Measurements from ENCODE around the gene KRT75.

KRT75 gene

DNA sequence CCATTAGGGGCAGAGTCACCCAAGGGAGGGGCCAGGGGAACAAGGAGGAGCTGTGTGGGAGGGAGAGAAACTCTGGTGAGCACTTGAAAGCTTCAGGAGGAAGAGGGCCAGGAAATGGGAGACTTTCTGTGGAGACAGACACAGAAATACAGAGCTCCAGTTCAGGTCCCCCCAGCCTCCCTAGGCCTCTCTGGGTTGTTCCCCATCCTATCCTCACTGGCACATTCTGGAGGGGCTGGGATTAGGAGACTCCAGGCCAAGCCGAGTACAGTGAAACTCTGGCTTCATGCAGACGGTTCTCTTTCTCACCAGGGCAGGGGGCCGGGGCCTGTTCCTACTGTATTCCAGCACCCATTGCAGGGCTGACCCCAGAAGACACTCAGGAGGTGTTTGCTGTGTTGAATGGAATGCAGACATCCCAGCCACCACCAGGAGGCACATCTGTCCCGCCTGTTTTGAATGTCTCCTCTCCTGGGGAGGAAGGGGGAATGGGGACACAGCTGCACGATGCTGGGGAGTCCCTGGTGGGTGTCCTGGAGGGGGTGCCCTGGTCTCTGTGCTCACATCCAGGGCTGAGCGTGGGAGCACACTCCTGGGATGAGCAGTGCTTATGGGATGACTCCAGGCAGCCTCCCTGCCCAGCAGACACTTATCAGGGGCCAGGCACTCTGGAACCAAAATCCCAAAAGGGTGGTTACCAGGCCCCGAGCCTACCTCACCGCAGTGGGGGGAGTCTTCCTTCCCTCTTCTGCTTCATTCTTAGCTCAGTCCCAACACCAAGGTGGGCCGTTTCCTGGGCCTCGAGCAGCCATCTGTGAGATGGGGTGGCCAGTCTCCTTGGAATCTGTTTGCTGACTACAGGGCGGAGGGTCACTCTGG lies 43.2 kb downstream of the KRT75 start:
- Histone ChIP-seq H4K20me1 (no peaks in the 10 kb centered on the region), H3K27me3 (no peaks in the 10 kb centered on the region), H3K27ac (no peak overlapping the region; a peak in 1 of 22 replicates), H3K9me3 (replicated peaks in 1 of 11) (no peaks in the 10 kb centered on the region), H3K4me1 (peaks cover 0 to 21% (median 15%) of the 10 kb centered on the region in 10 experiments; a peak in 17 of 20 replicates), H3K4me2 (peak overlapping the region in 8 of 11 experiments; percentile 7 to 51 (median 32); a peak in 13 of 22 replicates), H3K4me3 (no peak overlapping the region), H3K36me3 (no peaks in the 10 kb centered on the region), H3K9ac (no peak overlapping the region)
- TF ChIP-seq Cebpa-rat (IDR thresholded peaks at IDR 0.05) = no peak

DNA sequence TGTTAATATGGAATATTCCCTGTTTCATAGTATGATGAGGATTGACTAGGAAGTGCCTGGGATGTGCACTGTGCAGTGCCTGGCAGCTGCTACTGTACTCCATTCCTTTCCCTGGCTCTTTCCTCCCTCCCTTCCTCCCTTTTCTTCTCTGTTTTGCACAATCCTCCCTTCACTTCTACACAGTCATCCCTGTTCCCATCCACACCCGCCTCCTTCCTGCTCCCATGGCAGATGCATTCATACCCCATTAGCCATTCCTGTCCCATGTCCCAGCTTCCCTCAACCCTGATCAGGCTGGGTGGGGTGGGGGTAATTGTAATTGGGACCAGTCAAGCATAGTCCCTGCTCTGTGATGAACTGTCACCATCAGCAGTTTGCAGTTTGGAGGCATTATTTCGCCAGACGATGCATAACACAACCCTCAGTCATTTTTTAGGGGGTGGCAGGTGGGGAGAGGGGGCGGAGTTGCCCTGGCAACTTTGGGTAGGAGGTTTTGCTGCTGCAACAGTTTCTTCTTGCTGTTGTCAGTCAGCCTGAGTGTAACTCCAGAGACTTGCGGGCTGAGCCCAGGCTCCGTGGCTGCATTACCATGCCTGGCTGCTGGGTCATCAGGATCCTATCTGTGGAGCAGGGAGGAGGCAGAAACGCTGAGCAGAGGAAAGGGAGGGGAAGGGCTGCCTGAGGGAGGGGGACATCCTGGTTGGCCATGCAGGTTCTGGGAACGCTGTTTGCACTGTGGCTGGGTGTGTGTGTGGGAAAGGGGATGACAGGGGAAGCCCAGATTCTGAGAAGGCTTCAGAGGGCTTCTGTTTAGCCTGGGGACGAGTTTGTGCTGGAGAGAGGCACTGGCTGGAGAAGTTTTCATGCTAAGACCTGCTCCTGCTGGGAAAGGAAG lies 44.6 kb downstream of the KRT75 start:
- Histone ChIP-seq H3K9ac (no peak overlapping the region), H3K4me2 (no peak overlapping the region), H3K4me1 (peaks cover 0 to 21% (median 15%) of the 10 kb centered on the region in 10 experiments; a peak in 17 of 20 replicates), H3K36me3 (no peaks in the 10 kb centered on the region), H4K20me1 (no peaks in the 10 kb centered on the region), H3K27ac (no peak overlapping the region), H3K4me3 (no peak overlapping the region), H3K27me3 (no peaks in the 10 kb centered on the region), H3K9me3 (replicated peaks in 1 of 11) (no peaks in the 10 kb centered on the region)
- no peak for TF ChIP-seq Cebpa-rat (IDR thresholded peaks at IDR 0.05)

DNA sequence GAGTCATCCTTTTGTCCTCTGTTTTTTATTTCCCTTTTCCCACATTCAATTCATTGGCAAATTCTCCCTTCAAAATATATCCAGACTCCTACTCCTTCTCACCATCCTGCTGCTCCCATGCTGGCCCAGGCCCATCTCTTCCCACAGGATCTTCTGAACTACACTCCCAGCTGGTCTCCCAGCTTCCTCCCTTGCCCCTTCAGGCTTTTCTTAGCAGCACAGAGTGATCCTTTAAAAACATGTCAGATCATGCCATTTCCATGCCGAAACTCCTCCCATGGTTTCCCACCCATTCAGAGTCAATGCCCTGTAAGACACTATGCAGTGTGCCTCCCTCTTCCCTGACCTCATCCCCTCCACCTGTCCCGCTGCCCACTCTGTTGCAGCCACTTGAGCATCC lies 46.3 kb downstream of the KRT75 start:
- H3K4me2 ChIP-seq = no peak overlapping the region
- no peaks in the 10 kb centered on the region for H3K9me3 ChIP-seq (replicated peaks in 1 of 11)
- peaks cover 0 to 25% (median 15%) of the 10 kb centered on the region in 10 experiments; a peak in 17 of 20 replicates for H3K4me1 ChIP-seq
- no peaks in the 10 kb centered on the region for H4K20me1 ChIP-seq
- no peak overlapping the region for H3K27ac ChIP-seq
- H3K4me3 ChIP-seq = no peak overlapping the region
- no peaks in the 10 kb centered on the region for H3K36me3 ChIP-seq
- H3K9ac ChIP-seq = no peak overlapping the region
- no peak for TF ChIP-seq Cebpa-rat (IDR thresholded peaks at IDR 0.05)
- H3K27me3 ChIP-seq = no peaks in the 10 kb centered on the region

DNA sequence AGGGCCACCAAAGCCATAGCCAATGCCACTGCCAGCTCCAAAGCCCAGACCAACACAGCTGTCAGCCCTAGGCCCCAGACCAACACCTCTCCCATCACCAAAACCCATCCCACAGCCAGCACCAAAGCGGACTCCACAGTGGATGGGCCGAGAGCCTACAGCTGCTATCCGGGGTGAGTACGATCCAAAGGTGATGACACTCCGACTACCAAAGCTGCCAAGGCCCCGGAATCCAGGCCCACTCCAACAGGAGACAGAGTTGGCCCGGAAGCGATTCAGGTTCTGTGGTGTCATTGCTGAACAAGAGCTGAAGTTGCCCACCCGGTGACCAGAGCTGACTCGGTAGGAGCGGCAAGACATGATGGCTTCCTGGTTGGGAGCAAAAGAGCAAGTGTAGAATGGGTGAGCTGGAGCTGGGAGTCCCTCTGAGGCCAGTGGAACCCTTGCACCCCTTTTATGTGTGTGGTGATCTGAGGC lies 48.9 kb downstream of the KRT75 start, which contains the start of gene KRT84:
TSS of gene KRT84 (minus strand) at position 427 of the 477 bp plus-strand sequence. CDS start at position 360, 67 bp downstream.
- H3K9ac ChIP-seq = no peak within 1 kb of the TSS
- no peaks in the 10 kb centered on the region for H3K27me3 ChIP-seq
- H3K9me3 ChIP-seq (replicated peaks in 1 of 11) = no peaks in the 10 kb centered on the region
- TF ChIP-seq Cebpa-rat (IDR thresholded peaks at IDR 0.05) = no peak
- H3K4me3 ChIP-seq = no peak within 1 kb of the TSS
- peaks cover 0 to 13% (median 0%) of the 10 kb centered on the region in 10 experiments; a peak in 2 of 20 replicates for H3K4me1 ChIP-seq
- no peak within 1 kb of the TSS for H3K4me2 ChIP-seq
- no peak within 1 kb of the TSS for H3K27ac ChIP-seq
- H4K20me1 ChIP-seq = no peaks in the 10 kb centered on the region
- no peaks in the 10 kb centered on the region for H3K36me3 ChIP-seq

DNA sequence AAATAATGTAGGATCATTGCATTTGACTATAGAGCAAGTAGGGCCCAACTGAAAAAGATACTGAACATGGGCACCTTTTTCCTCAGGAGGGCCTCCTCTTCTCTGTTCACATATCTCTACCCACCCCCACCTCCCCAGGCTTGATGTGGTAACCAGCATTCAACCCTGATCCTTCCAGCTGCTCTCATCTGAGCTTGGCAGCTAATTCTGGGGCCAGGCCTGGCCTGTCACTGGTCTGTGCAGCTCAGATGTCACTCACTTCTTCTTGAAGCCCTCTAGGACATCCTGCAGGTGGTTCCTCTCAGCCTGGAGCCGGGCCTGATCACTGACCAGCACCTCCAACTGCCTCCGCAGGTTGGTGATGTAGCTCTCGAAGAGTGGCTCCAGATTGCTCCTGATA lies 50.8 kb downstream of the KRT75 start:
- H3K27me3 ChIP-seq = no peaks in the 10 kb centered on the region
- no peak for TF ChIP-seq Cebpa-rat (IDR thresholded peaks at IDR 0.05)
- H3K9me3 ChIP-seq (replicated peaks in 1 of 11) = no peaks in the 10 kb centered on the region
- no peak overlapping the region for H3K4me3 ChIP-seq
- no peak overlapping the region for H3K9ac ChIP-seq
- no peaks in the 10 kb centered on the region for H4K20me1 ChIP-seq
- no peak overlapping the region for H3K27ac ChIP-seq
- peak overlapping the region in 3 of 11 experiments; percentile 12 to 26 (median 16); a peak in 3 of 22 replicates for H3K4me2 ChIP-seq
- H3K4me1 ChIP-seq = peaks cover 0 to 13% (median 0%) of the 10 kb centered on the region in 10 experiments; a peak in 1 of 20 replicates
- no peaks in the 10 kb centered on the region for H3K36me3 ChIP-seq

DNA sequence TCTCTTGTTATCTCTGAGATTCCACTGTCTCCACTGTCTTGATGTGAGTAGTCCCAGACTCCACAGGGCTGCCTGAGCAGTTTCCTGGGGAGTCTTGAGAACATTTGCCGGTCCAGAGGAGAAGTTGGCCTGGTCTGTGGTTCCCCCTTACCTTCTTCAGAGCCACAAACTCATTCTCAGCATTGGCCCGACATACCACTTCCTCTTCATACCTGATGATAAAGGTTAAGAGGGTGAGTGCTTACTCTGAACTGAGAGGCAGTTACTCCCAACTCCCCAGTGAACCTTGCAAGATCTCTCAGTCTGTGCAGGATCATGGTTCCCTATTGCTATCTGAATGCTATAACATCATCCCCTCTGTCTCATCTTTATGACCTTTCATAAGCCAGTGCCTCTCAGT lies 51.3 kb downstream of the KRT75 start:
- no peaks in the 10 kb centered on the region for H4K20me1 ChIP-seq
- no peaks in the 10 kb centered on the region for H3K27me3 ChIP-seq
- peak overlapping the region in 3 of 11 experiments; percentile 12 to 29 (median 16); a peak in 2 of 22 replicates for H3K4me2 ChIP-seq
- H3K36me3 ChIP-seq = no peaks in the 10 kb centered on the region
- peaks cover 0 to 13% (median 0%) of the 10 kb centered on the region in 10 experiments; a peak in 1 of 20 replicates for H3K4me1 ChIP-seq
- H3K9me3 ChIP-seq (replicated peaks in 1 of 11) = no peaks in the 10 kb centered on the region
- H3K27ac ChIP-seq = no peak overlapping the region
- H3K4me3 ChIP-seq = no peak overlapping the region
- no peak overlapping the region for H3K9ac ChIP-seq
- TF ChIP-seq Cebpa-rat (IDR thresholded peaks at IDR 0.05) = no peak

DNA sequence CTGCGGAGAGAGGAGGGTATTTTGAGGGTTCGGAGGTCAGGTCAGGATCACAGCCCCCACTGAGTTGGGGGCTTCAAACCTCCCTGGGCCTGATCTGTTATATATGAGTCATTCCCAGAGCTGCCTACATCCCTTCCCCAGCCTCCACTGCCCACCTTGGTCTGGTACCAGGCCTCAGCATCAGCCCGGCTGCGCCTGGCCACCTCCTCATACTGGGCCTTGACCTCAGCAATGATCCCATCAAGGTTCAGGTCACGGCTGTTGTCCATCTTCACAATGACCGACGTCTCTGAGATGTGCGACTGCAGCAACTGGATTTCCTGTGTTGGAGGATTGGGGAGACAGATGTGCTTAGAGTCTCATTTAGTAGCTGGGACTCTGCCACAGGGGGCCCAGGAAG lies 53.0 kb downstream of the KRT75 start:
- Histone ChIP-seq H3K27me3 (no peaks in the 10 kb centered on the region), H3K4me2 (no peak overlapping the region)
- TF ChIP-seq Cebpa-rat (IDR thresholded peaks at IDR 0.05) = no peak

DNA sequence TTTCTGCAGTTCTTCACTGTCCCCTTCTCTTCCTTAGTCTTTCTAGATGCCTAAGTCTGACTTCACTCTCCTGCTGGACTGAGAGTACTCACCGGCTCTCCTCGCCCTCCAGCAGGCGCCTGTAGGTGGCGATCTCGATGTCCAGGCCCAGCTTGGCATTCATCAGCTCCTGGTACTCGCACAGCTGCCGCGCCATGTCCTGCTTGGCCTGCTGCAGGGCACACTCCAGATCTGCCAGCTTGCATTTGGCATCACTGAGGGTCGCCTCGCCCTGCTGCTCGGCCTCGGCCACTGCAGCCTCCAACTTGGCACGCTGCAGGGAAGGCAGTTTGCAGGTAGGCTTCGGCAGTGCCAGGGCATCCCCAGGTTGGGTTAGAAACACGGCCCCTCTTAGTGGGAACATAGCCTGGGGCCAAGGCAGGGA lies 53.9 kb downstream of the KRT75 start:
- no peaks in the 10 kb centered on the region for H3K27me3 ChIP-seq
- H4K20me1 ChIP-seq = no peaks in the 10 kb centered on the region
- TF ChIP-seq Cebpa-rat (IDR thresholded peaks at IDR 0.05) = no peak

More for the DNA sequence above, 53.0 kb downstream of the KRT75 start:
- H3K4me1 ChIP-seq = peaks cover 0 to 13% (median 0%) of the 10 kb centered on the region in 10 experiments; a peak in 1 of 20 replicates
- no peaks in the 10 kb centered on the region for H3K36me3 ChIP-seq
- no peak overlapping the region for H3K4me3 ChIP-seq
- no peak overlapping the region for H3K9ac ChIP-seq
- no peaks in the 10 kb centered on the region for H4K20me1 ChIP-seq
- no peak overlapping the region for H3K27ac ChIP-seq
- no peaks in the 10 kb centered on the region for H3K9me3 ChIP-seq (replicated peaks in 1 of 11)

DNA sequence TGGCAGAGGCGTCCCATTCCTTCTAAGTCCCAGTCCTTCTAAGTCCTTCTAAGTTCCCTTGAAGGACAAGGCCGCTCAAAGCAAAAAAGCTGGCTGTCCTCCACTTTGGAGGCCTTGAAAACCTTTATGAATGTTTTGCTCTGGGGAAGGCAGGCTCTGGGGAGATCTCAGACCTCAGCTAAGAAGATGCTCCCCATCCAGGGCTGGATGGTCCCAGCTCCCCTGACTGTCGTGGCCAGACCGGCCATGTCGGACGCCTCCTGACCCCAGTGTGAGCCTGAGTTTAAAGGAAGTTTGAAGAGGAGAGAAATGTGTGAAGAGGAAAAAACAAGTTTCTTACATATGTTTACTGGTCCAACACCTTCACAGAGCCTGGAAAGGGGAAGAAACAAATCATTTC lies 54.6 kb downstream of the KRT75 start:
- H3K4me2 ChIP-seq = no peak overlapping the region
- no peaks in the 10 kb centered on the region for H3K27me3 ChIP-seq
- peaks cover 0 to 13% (median 0%) of the 10 kb centered on the region in 10 experiments; a peak in 1 of 20 replicates for H3K4me1 ChIP-seq
- no peak overlapping the region for H3K27ac ChIP-seq
- H3K9me3 ChIP-seq (replicated peaks in 1 of 11) = no peaks in the 10 kb centered on the region
- H3K4me3 ChIP-seq = no peak overlapping the region
- no peaks in the 10 kb centered on the region for H4K20me1 ChIP-seq
- no peak overlapping the region for H3K9ac ChIP-seq
- no peak for TF ChIP-seq Cebpa-rat (IDR thresholded peaks at IDR 0.05)
- H3K36me3 ChIP-seq = no peaks in the 10 kb centered on the region

More for the DNA sequence above, 53.9 kb downstream of the KRT75 start:
- Histone ChIP-seq H3K9ac (no peak overlapping the region), H3K36me3 (no peaks in the 10 kb centered on the region), H3K4me3 (no peak overlapping the region), H3K4me1 (peaks cover 0 to 13% (median 0%) of the 10 kb centered on the region in 10 experiments; a peak in 1 of 20 replicates), H3K9me3 (replicated peaks in 1 of 11) (no peaks in the 10 kb centered on the region), H3K4me2 (no peak overlapping the region), H3K27ac (no peak overlapping the region)

All from BLaER1 treated with 17β-estradiol and CSF1 and Interleukin-3, amounts not matched to agents 10 nM and 100 nM (cell line).